NCI-H774 (cell line): ENCODE data around the gene CNTN4.
"Not testable (repeated sequence)": the region's sequence is repeated elsewhere in the genome, so short reads cannot be mapped to it uniquely, and the experiment has no call there.

Experiments
- DNase-seq: peaks from one replicate; lab custom pipeline; 2025; lab: John Stamatoyannopoulos, UW

The CNTN4 gene

GRCh38 chr3:2908693-2909351 is 810.2 kb downstream of the CNTN4 start:
- DNase-seq, result no peak

GRCh38 chr3:2910997-2911396 is 812.3 kb downstream of the CNTN4 start:
- no peak for DNase-seq

GRCh38 chr3:2915826-2916225 is 817.2 kb downstream of the CNTN4 start:
- no peak for DNase-seq

- DNase-seq, result not testable (repeated sequence)
Observed at GRCh38 chr3:2916640-2917039, 818.0 kb downstream of the CNTN4 start.

GRCh38 chr3:2920103-2920502 is 821.4 kb downstream of the CNTN4 start:
- no peak for DNase-seq

- no peak for DNase-seq
Observed at GRCh38 chr3:2921452-2921851, 822.8 kb downstream of the CNTN4 start.

- peak; percentile 17 for DNase-seq
Observed at GRCh38 chr3:2921903-2922302, 823.2 kb downstream of the CNTN4 start.

- DNase-seq, result no peak
Observed at GRCh38 chr3:2923390-2923789, 824.7 kb downstream of the CNTN4 start.

- DNase-seq, result no peak
Observed at GRCh38 chr3:2927259-2927658, 828.6 kb downstream of the CNTN4 start.

GRCh38 chr3:2929574-2929973 is 830.9 kb downstream of the CNTN4 start:
- no peak for DNase-seq

GRCh38 chr3:2931265-2931664 is 832.6 kb downstream of the CNTN4 start:
- no peak for DNase-seq

- DNase-seq, result no peak
Observed at GRCh38 chr3:2934541-2934940, 835.9 kb downstream of the CNTN4 start.

- no peak for DNase-seq
Observed at GRCh38 chr3:2937055-2937454, 838.4 kb downstream of the CNTN4 start.

GRCh38 chr3:2937592-2937991 is 838.9 kb downstream of the CNTN4 start:
- DNase-seq, result no peak

GRCh38 chr3:2938711-2939110 is 840.0 kb downstream of the CNTN4 start:
- peak; percentile 11 for DNase-seq

- no peak for DNase-seq
Observed at GRCh38 chr3:2940062-2940461, 841.4 kb downstream of the CNTN4 start.

- DNase-seq, result no peak
Observed at GRCh38 chr3:2944628-2945027, 846.0 kb downstream of the CNTN4 start.

GRCh38 chr3:2945121-2945520 is 846.5 kb downstream of the CNTN4 start:
- no peak for DNase-seq

GRCh38 chr3:2947536-2947935 is 848.9 kb downstream of the CNTN4 start:
- DNase-seq, result no peak

- DNase-seq, result no peak
Observed at GRCh38 chr3:2948882-2949281, 850.2 kb downstream of the CNTN4 start.

- no peak for DNase-seq
Observed at GRCh38 chr3:2950159-2950558, 851.5 kb downstream of the CNTN4 start.

GRCh38 chr3:2957115-2957514 is 858.4 kb downstream of the CNTN4 start:
- DNase-seq, result no peak

GRCh38 chr3:2958551-2958950 is 859.9 kb downstream of the CNTN4 start:
- DNase-seq, result no peak

GRCh38 chr3:2961576-2961975 is 862.9 kb downstream of the CNTN4 start:
- no peak for DNase-seq

- no peak for DNase-seq
Observed at GRCh38 chr3:2967871-2968270, 869.2 kb downstream of the CNTN4 start.
